ENCODE data around the gene PLSCR3. TPM values are rescaled to one million over a fixed set of nuclear protein-coding genes. Genes with fewer than 3 reads are reported as not detected.

Gene PLSCR3
- total RNA-seq, 4 donors from 2014 or later = 21.6 to 55.3 (median 40.7) TPM

DNA sequence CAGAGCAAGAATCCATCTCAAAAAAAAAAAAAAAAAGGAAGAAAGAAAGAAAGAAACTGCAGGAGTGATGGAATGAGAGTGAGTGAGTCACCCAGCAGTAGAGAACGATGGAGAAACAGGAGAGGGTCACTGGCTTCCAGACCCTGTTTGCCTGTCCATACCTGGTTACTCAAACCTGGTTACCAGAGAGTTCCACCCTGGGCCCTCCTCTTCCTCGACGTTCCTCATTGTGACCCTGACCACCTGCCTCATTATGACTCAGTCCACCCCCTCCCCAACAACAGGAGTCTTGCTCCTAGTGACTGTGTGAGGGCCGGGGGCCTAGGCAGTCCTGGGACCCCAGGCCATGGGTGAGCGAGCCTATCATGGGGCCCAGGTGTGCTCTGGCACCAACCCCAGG is 34.2 kb upstream of the PLSCR3 start, which contains the start of gene SPEM3:
Gene SPEM3 (plus strand): TSS at position 301 of the 400 bp plus-strand sequence. CDS start 46 bp downstream, at position 347.
- TF ChIP-seq POLR2A (IDR thresholded peaks at IDR 0.05) (no peak), POLR2AphosphoS5 (IDR thresholded peaks at IDR 0.05) (no peak), EP300 (IDR thresholded peaks at IDR 0.05) (no peak)
- TF ChIP-seq, protein P1, sequence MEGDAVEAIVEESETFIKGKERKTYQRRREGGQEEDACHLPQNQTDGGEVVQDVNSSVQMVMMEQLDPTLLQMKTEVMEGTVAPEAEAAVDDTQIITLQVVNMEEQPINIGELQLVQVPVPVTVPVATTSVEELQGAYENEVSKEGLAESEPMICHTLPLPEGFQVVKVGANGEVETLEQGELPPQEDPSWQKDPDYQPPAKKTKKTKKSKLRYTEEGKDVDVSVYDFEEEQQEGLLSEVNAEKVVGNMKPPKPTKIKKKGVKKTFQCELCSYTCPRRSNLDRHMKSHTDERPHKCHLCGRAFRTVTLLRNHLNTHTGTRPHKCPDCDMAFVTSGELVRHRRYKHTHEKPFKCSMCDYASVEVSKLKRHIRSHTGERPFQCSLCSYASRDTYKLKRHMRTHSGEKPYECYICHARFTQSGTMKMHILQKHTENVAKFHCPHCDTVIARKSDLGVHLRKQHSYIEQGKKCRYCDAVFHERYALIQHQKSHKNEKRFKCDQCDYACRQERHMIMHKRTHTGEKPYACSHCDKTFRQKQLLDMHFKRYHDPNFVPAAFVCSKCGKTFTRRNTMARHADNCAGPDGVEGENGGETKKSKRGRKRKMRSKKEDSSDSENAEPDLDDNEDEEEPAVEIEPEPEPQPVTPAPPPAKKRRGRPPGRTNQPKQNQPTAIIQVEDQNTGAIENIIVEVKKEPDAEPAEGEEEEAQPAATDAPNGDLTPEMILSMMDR (IDR thresholded peaks at IDR 0.05) = no peak
- Histone ChIP-seq H3K36me3 (no peaks in the 10 kb centered on the region), H3K27ac (no peak within 1 kb of the TSS), H3K9me3 (no peaks in the 10 kb centered on the region), H3K4me1 (no peaks in the 10 kb centered on the region), H3K27me3 (no peaks in the 10 kb centered on the region), H3K4me3 (no peak within 1 kb of the TSS)
- DNase-seq (ENCODE audit: low spot score in 2 of 2) = no peak
- 82% methylated on average over 5 of the region's 5 CpGs for WGBS

DNA sequence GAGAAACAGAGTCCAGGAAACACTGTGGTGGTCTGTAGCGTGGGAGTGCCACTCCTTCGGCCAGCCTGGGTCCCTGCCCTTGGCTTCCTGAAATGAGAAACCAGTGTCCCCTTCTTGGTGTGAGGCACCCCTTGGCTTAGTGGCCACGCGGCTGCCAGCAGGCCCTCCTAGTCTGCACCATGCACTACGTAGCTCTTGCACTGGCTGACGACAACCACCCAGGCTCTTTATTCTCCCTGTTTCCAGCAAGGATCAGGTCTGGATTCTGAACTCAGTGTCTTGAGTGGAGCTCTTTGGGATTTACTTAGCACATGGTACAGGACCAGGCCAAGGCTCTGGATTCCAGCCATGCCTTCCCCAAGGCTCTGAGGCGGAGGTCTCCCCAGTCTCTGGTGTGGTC is 33.2 kb upstream of the PLSCR3 start:
- no peak overlapping the region for H3K27ac ChIP-seq
- H3K4me3 ChIP-seq = no peak overlapping the region
- TF ChIP-seq POLR2A (IDR thresholded peaks at IDR 0.05) (no peak), EP300 (IDR thresholded peaks at IDR 0.05) (no peak), POLR2AphosphoS5 (IDR thresholded peaks at IDR 0.05) (no peak)
- TF ChIP-seq, protein P1 (IDR thresholded peaks at IDR 0.05) = no peak
- no peak for DNase-seq (ENCODE audit: low spot score in 2 of 2)
- WGBS = 94% methylated on average over 7 of the region's 7 CpGs
- H3K36me3 ChIP-seq = no peaks in the 10 kb centered on the region
- H3K9me3 ChIP-seq = no peaks in the 10 kb centered on the region
- no peaks in the 10 kb centered on the region for H3K4me1 ChIP-seq
- no peaks in the 10 kb centered on the region for H3K27me3 ChIP-seq

DNA sequence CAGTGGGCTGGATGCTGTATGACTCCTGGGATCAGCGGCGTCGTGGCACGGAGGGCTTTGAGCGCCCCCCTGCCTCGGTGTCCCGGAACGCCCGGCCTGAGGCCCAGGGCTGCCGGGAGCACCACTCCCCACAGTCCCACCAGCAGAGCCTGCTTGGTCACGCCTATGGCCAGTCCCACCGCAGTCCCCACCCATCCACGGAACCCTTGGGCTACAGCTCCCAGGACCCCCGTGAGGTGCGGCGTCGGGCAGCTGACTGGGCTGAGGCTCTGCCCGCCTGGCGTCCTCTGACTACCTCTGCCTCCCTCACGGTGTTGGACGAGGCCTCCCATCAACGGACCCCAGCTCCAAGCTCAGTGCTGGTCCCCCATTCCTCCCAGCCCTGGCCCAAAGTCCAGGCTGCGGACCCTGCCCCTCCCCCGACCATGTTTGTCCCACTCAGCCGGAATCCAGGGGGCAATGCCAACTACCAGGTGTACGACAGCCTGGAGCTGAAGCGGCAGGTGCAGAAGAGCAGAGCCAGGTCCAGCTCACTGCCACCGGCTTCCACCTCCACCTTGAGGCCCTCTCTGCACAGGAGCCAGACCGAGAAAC is 32.7 kb upstream of the PLSCR3 start:
- no peak for DNase-seq (ENCODE audit: low spot score in 2 of 2)

DNA sequence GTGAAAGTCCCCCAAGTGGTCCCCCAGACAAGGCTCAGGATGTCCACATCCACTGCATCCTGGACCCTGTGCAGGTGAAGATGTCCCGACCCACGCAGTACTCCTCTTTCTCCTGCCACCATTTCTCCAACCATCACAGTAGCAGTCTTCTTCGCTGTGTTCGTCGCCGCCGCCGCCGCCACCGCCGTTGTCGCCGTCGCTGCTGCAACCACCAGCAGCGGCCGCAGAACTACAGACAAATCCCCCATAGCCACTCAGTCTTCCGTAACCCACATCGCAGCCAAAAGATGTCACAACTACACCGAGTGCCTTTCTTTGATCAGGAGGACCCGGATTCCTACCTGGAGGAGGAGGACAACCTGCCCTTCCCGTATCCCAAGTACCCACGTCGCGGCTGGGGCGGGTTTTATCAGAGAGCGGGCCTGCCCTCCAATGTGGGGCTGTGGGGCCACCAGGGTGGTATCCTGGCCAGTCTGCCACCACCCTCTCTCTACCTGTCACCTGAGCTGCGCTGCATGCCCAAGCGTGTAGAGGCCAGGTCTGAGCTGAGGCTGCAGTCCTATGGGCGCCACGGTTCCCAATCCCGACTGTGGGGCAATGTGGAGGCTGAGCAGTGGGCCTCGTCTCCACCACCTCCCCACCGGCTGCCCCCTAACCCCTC is 32.0 kb upstream of the PLSCR3 start:
- WGBS = 94% methylated on average over 26 of the region's 33 CpGs
- Histone ChIP-seq H3K27me3 (no peaks in the 10 kb centered on the region), H3K4me3 (no peak overlapping the region), H3K4me1 (no peaks in the 10 kb centered on the region), H3K36me3 (no peaks in the 10 kb centered on the region), H3K9me3 (no peaks in the 10 kb centered on the region), H3K27ac (no peak overlapping the region)
- no peak for DNase-seq (ENCODE audit: low spot score in 2 of 2)
- TF ChIP-seq EP300 (IDR thresholded peaks at IDR 0.05) (no peak), POLR2AphosphoS5 (IDR thresholded peaks at IDR 0.05) (no peak), POLR2A (IDR thresholded peaks at IDR 0.05) (no peak)
- TF ChIP-seq, protein P1 (IDR thresholded peaks at IDR 0.05) = no peak

More for the DNA sequence above, 32.7 kb upstream of the PLSCR3 start:
- Histone ChIP-seq H3K27ac (no peak overlapping the region), H3K27me3 (no peaks in the 10 kb centered on the region), H3K4me3 (no peak overlapping the region), H3K9me3 (no peaks in the 10 kb centered on the region), H3K36me3 (no peaks in the 10 kb centered on the region), H3K4me1 (no peaks in the 10 kb centered on the region)
- 97% methylated on average over 9 of the region's 29 CpGs for WGBS
- no peak for TF ChIP-seq POLR2AphosphoS5 (IDR thresholded peaks at IDR 0.05)
- no peak for TF ChIP-seq POLR2A (IDR thresholded peaks at IDR 0.05)

DNA sequence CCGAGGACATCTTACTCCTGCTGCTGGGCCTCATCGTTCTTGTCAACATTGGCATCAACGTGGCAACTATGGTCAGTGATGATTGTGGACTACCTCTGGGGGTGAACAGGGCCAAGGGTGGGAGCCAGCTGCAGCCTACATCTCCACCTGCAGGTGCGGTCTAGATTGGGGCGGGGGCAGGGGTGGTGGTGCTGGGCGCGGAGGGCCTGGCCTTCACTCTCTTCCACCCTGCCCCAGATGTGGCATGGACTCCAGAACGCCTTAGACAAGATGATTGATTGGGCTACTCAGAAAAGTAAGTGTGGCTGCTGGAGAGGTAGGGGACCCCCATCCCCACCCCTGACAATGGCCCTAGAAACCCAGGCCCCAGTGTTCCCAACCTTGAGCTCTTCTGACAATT is 31.4 kb upstream of the PLSCR3 start:
- no peak for DNase-seq (ENCODE audit: low spot score in 2 of 2)
- Histone ChIP-seq H3K27me3 (no peaks in the 10 kb centered on the region), H3K9me3 (no peaks in the 10 kb centered on the region), H3K27ac (no peak overlapping the region), H3K4me1 (no peaks in the 10 kb centered on the region), H3K36me3 (no peaks in the 10 kb centered on the region), H3K4me3 (no peak overlapping the region)
- 89% methylated on average over 5 of the region's 8 CpGs for WGBS
- TF ChIP-seq, protein P1 (IDR thresholded peaks at IDR 0.05) = no peak
- TF ChIP-seq POLR2A (IDR thresholded peaks at IDR 0.05) = no peak
